AG09319 (cell line): ENCODE data around the gene BAHD1.

Experiments used
- DNase-seq: peaks from one replicate; pipeline ENCODE4 v3.0.0-alpha.2; 2010; ENCODE audit warnings: low read depth; ENCODE audit errors: extremely low read depth
- TF ChIP-seq, protein P1 (sequence below): IDR thresholded peaks from 2 replicates; pipeline ENCODE4 v1.5.1; 2011; ENCODE audit warnings: low read depth, mild to moderate bottlenecking, inconsistent platforms, low read length, moderate library complexity

The BAHD1 gene

DNA sequence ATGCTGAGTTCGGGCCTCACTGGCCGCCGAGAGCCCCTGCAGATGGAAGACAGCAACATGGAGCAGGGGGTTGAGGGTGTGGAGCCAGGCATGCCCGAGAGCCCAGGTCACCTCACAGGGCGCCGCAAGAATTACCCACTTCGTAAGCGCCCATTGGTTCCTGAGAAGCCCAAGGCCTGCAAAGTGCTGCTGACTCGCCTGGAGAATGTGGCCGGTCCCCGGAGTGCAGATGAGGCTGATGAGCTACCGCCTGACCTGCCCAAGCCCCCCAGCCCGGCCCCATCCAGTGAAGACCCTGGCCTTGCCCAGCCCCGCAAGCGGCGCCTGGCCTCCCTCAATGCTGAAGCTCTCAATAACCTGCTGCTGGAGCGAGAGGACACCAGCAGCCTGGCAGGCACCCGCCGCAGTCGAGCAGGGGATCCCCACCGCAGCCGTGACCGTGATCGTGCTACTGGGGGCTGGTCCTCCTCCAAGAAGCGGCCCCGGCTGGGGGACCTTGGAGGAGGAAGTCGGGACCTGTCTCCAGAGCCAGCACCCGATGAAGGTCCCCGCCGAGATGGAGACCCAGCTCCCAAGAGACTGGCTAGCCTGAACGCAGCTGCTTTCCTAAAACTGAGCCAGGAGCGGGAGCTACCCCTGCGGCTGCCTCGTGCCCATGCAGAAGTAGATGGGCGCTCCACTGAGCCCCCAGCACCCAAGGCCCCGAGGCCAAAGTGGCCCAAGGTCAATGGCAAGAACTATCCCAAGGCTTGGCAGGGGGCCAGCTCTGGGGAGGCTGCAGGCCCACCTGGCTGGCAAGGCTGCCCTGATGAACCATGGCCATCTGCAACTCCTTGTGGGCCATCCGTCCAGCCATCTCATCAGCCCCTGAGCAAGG, 18.0 kb downstream of the BAHD1 start:
- TF ChIP-seq, protein P1, sequence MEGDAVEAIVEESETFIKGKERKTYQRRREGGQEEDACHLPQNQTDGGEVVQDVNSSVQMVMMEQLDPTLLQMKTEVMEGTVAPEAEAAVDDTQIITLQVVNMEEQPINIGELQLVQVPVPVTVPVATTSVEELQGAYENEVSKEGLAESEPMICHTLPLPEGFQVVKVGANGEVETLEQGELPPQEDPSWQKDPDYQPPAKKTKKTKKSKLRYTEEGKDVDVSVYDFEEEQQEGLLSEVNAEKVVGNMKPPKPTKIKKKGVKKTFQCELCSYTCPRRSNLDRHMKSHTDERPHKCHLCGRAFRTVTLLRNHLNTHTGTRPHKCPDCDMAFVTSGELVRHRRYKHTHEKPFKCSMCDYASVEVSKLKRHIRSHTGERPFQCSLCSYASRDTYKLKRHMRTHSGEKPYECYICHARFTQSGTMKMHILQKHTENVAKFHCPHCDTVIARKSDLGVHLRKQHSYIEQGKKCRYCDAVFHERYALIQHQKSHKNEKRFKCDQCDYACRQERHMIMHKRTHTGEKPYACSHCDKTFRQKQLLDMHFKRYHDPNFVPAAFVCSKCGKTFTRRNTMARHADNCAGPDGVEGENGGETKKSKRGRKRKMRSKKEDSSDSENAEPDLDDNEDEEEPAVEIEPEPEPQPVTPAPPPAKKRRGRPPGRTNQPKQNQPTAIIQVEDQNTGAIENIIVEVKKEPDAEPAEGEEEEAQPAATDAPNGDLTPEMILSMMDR, result no peak
- no peak for DNase-seq

DNA sequence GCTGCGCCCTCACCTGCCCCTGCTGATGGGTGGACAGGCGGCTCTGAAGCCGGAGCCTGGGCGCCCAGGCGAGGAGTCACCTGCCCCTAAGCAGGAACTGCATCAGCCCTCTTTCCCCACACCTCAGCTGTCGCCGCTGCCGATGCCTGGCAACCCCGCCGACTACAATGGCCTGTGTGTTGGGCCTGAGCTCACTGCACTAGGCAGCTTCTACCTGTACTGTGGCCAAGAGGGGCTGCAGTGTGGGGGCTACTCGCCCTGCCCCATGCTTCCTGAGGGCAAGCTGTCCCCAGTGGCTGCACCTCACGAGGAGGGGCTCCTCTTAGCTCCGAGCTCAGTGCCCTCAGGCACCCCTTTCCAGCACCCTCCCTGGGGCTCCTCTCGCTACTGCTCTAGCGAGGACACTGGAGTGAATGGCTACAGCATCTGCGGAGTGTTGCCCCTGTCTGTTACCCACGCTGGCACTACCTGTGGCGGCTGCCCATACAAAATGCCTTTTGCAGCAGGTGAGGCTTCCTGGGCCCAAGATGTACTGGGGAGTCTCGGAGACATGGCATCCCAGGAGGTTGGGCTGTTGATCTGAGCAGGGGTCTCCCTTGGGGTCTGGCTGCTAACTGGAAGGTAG, 18.8 kb downstream of the BAHD1 start:
- TF ChIP-seq, protein P1, result no peak
- DNase-seq, result no peak

DNA sequence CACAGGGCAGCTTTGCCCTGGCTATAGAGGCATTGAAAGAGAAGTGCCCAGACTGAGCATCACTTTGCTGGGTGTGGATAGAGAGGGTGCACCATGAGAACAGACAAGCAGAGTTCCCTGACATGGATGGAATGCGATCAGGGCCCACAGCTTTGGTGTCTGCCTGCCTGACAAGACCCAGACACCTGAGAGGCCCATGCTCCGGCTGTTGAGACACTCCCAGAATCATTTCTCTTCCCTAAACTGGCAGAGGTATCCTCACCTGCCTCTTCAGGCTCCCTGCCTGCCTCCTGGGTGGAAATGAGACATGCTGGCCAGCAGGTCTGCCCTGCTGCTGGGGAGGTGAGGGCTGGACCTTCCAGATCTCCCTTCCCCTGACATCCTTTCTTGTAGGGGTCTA, 19.7 kb downstream of the BAHD1 start:
- TF ChIP-seq, protein P1, result no peak
- no peak for DNase-seq

DNA sequence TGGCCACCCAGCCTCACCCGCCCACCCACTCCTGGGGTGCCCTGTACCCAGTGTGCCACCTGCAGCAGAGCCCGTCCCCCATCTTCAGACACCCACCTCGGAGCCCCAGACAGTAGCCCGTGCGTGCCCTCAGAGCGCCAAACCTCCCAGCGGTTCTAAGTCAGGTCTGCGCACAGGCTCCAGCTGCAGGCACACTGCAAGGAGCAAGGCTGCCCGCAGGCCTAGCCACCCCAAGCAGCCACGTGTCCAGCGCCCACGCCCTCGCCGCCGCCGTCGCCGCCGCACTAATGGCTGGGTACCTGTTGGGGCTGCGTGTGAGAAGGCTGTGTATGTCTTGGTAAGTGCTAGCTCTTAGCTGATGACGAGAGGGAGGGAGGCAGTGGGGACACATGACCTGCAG, 21.2 kb downstream of the BAHD1 start:
- TF ChIP-seq, protein P1, result no peak
- DNase-seq, result no peak

DNA sequence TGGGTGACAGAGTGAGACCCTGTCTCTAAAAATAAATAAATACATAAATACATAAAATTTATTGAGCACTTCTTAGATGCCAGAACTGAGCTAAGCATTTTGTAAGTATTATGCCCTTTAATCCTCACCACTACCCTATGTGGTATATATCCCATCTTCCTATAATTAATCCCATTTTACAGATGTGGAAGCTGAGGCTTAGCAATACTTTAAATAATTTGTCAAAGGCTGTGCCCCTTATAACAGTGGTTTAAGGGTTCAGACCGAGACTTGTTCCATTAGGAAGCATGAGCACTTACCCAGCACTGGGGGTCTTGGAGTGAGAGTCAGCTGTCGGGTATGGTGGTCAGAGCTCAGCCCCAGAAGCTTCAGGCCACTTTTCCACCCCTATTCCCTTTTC, 22.5 kb downstream of the BAHD1 start:
- no peak for DNase-seq
- TF ChIP-seq, protein P1, result no peak

DNA sequence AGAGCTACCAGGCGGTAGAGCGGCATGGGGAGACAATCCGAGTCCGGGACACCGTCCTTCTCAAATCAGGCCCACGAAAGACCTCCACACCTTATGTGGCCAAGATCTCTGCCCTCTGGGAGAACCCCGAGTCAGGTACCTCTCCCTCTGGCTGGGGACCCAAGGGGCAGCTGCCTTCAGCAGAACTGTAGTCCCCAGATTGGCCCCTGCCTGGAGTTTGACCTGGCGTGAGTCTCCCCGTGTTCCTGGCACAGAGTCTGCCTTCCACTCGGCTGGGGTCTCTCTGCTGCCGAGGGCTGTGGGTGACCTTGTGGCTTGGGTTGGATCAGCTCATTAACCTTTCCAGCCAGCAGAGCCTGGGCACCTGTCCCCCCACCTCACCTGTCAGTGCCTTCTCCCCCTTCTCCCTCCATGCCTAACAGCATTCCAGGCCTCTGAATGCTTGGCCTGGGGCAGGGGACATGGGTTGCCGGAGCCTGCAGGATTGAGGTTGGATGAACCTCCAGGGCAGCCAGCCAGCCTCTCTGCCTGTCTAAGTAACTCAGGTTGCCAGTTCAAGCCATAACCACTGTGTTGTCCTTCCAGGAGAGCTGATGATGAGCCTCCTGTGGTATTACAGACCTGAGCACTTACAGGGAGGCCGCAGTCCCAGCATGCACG, 23.3 kb downstream of the BAHD1 start:
- TF ChIP-seq, protein P1, result no peak
- no peak for DNase-seq
